NCI-H460 (cell line): ENCODE results near the gene NEGR1. TPM values are rescaled to one million over a fixed set of nuclear protein-coding genes. Genes with fewer than 3 reads are reported as not detected.

Source experiments
- small RNA-seq, 2 experiments: library from RNA; depleted of rRNA; stranded (forward); fragments of <200 nt; gene quantifications; one replicate each; pipeline ENCODE3, GENCODE V24; 2014
- total RNA-seq: library from RNA; depleted of rRNA; stranded (reverse); fragments of >200 nt; shearing (Covaris generic); gene quantifications from 2 replicates; pipeline ENCODE4 v1.2.3, GENCODE V29; 2014

Gene NEGR1
- total RNA-seq, 1 experiment from 2014 or later: 2.3 TPM

Small RNA genes within 50 kb of the gene (small RNA-seq; reads per million reads assigned to genes)
- gene AL358453.1: 0 reads per million in 2 experiments
- gene AL359821.1: 0 reads per million in 2 experiments
